ENCODE data around the gene ODAD2.

The ODAD2 gene

GRCh38 chr10:27893358-27893954 is 105.4 kb downstream of the ODAD2 start:
- H3K9me3 ChIP-seq (ENCODE audit: severe bottlenecking), result no peaks in the 10 kb centered on the region

GRCh38 chr10:27890971-27891370 is 107.9 kb downstream of the ODAD2 start:
- DNase-seq, result no peak
- TF ChIP-seq CTCF (IDR thresholded peaks at IDR 0.05; ENCODE audit: low read depth, low read length), result no peak
- Histone ChIP-seq H3K9me3 (ENCODE audit: severe bottlenecking) (no peaks in the 10 kb centered on the region), H3K27me3 (ENCODE audit: insufficient read depth, low read depth, severe bottlenecking) (no peaks in the 10 kb centered on the region), H3K4me3 (ENCODE audit: low read depth, low read length) (no peak overlapping the region), H3K36me3 (no peaks in the 10 kb centered on the region), H3K27ac (no peak overlapping the region)

More at GRCh38 chr10:27893358-27893954, 105.4 kb downstream of the ODAD2 start:
- DNase-seq, result no peak
- Histone ChIP-seq H3K27ac (no peak overlapping the region), H3K27me3 (ENCODE audit: insufficient read depth, low read depth, severe bottlenecking) (no peaks in the 10 kb centered on the region), H3K36me3 (no peaks in the 10 kb centered on the region), H3K4me3 (ENCODE audit: low read depth, low read length) (no peak overlapping the region)
- no peak for TF ChIP-seq CTCF (IDR thresholded peaks at IDR 0.05; ENCODE audit: low read depth, low read length)

- Histone ChIP-seq H3K27me3 (ENCODE audit: insufficient read depth, low read depth, severe bottlenecking) (no peaks in the 10 kb centered on the region), H3K4me3 (ENCODE audit: low read depth, low read length) (no peak overlapping the region), H3K27ac (no peak overlapping the region), H3K36me3 (no peaks in the 10 kb centered on the region), H3K9me3 (ENCODE audit: severe bottlenecking) (no peaks in the 10 kb centered on the region)
- no peak for DNase-seq
- no peak for TF ChIP-seq CTCF (IDR thresholded peaks at IDR 0.05; ENCODE audit: low read depth, low read length)
Measured at GRCh38 chr10:27889518-27889917, 109.4 kb downstream of the ODAD2 start.

GRCh38 chr10:27884185-27884641 is 114.7 kb downstream of the ODAD2 start:
- Histone ChIP-seq H3K27me3 (ENCODE audit: insufficient read depth, low read depth, severe bottlenecking) (no peaks in the 10 kb centered on the region), H3K27ac (no peak overlapping the region), H3K4me3 (ENCODE audit: low read depth, low read length) (no peak overlapping the region), H3K9me3 (ENCODE audit: severe bottlenecking) (no peaks in the 10 kb centered on the region), H3K36me3 (no peaks in the 10 kb centered on the region)
- TF ChIP-seq CTCF (IDR thresholded peaks at IDR 0.05; ENCODE audit: low read depth, low read length), result no peak
- no peak for DNase-seq

GRCh38 chr10:27878281-27878680 is 120.6 kb downstream of the ODAD2 start:
- TF ChIP-seq CTCF (IDR thresholded peaks at IDR 0.05; ENCODE audit: low read depth, low read length), result no peak
- no peak for DNase-seq
- Histone ChIP-seq H3K27me3 (ENCODE audit: insufficient read depth, low read depth, severe bottlenecking) (no peaks in the 10 kb centered on the region), H3K27ac (no peak overlapping the region), H3K4me3 (ENCODE audit: low read depth, low read length) (no peak overlapping the region), H3K36me3 (no peaks in the 10 kb centered on the region), H3K9me3 (ENCODE audit: severe bottlenecking) (no peaks in the 10 kb centered on the region)

GRCh38 chr10:27865221-27865635 is 133.7 kb downstream of the ODAD2 start:
- no peak for TF ChIP-seq CTCF (IDR thresholded peaks at IDR 0.05; ENCODE audit: low read depth, low read length)
- Histone ChIP-seq H3K9me3 (ENCODE audit: severe bottlenecking) (no peaks in the 10 kb centered on the region), H3K4me3 (ENCODE audit: low read depth, low read length) (no peak overlapping the region), H3K27ac (no peak overlapping the region), H3K36me3 (no peaks in the 10 kb centered on the region), H3K27me3 (ENCODE audit: insufficient read depth, low read depth, severe bottlenecking) (no peaks in the 10 kb centered on the region)
- DNase-seq, result no peak
